H1 (cell line): Measurements from ENCODE around the gene TRNAU1AP. TPM values are rescaled to one million over a fixed set of nuclear protein-coding genes. Genes with fewer than 3 reads are reported as not detected.

Experiments
- CTCF ChIA-PET: fragments of 300-600 bp; sonication (Branson Sonifier 250); formaldehyde crosslinking; loops from one replicate; lab custom pipeline; 2021; ENCODE audit not compliant: partially characterized antibody; lab: Charles Lee
- POLR2A ChIA-PET: fragments of 300-600 bp; sonication (Branson Sonifier 250); formaldehyde crosslinking; loops from one replicate; lab custom pipeline; 2021; ENCODE audit warnings: inconsistent platforms; ENCODE audit not compliant: partially characterized antibody; lab: Charles Lee
- DNase-seq, 2 experiments: peaks; one replicate each; pipeline versions ENCODE4 v3.0.0 to v3.0.0-alpha.2; 2010 to 2022; ENCODE audit warnings: low spot score in 2 of 2, low read depth in 1 of 2, mixed read lengths in 1 of 2
- FAIRE-seq: peaks from 2 replicates; lab custom pipeline; 2011; peaks lifted over from hg19 to GRCh38; lab: Jason Lieb, UNC
- H2AFZ ChIP-seq: 2 replicates; pipeline ENCODE4 v1.8.1; 2012; ENCODE audit warnings: low read length, inconsistent platforms
- H2AK5ac ChIP-seq: 2 replicates; pipeline ENCODE4 v1.6.1; 2013; ENCODE audit warnings: low read depth, low read length
- H2BK120ac ChIP-seq: replicated peaks from 2 replicates; pipeline ENCODE3; 2013; ENCODE audit warnings: low read depth, low read length, inconsistent platforms
- H2BK12ac ChIP-seq: 2 replicates; pipeline ENCODE4 v1.6.1; 2013; ENCODE audit warnings: low read depth, low read length
- H2BK15ac ChIP-seq: 2 replicates; pipeline ENCODE4 v1.6.1; 2013; ENCODE audit warnings: low read length
- H2BK20ac ChIP-seq: 2 replicates; pipeline ENCODE4 v1.6.1; 2013; ENCODE audit warnings: low read length
- H2BK5ac ChIP-seq: 2 replicates; pipeline ENCODE4 v1.6.1; 2013; ENCODE audit warnings: low read depth, low read length
- H3K14ac ChIP-seq: 2 replicates; pipeline ENCODE4 v1.6.1; 2013; ENCODE audit warnings: inconsistent platforms; ENCODE audit not compliant: insufficient read length
- H3K18ac ChIP-seq: 2 replicates; pipeline ENCODE4 v1.6.1; 2013; ENCODE audit warnings: low read length; ENCODE audit errors: extremely low read depth
- H3K23ac ChIP-seq: 2 replicates; pipeline ENCODE4 v1.6.1; 2013; ENCODE audit warnings: inconsistent platforms; ENCODE audit not compliant: insufficient read length
- H3K23me2 ChIP-seq: 2 replicates; pipeline ENCODE4 v1.6.1; 2013; ENCODE audit warnings: low read depth, low read length
- H3K27ac ChIP-seq: 2 replicates; pipeline ENCODE4 v1.6.1; 2011; ENCODE audit warnings: low read depth, low read length, inconsistent platforms
- H3K27me3 ChIP-seq, 4 experiments: replicated peaks in 1 of 4; 1 replicate in 1 of 4; 2 replicates in 3 of 4; pipeline versions ENCODE4 v1.6.1 to v1.8.1; 2011 to 2013; ENCODE audit warnings: low read length in 3 of 4, mild to moderate bottlenecking in 3 of 4, inconsistent platforms in 2 of 4, mixed read lengths in 2 of 4, moderate library complexity in 1 of 4; ENCODE audit not compliant: control insufficient read depth in 3 of 4, insufficient read depth in 3 of 4; ENCODE audit errors: extremely low read depth in 1 of 4
- H3K36me3 ChIP-seq, 4 experiments: 2 replicates each; pipeline versions ENCODE4 v1.6.1 to v1.8.1; 2011 to 2013; ENCODE audit warnings: mild to moderate bottlenecking in 4 of 4, low read length in 3 of 4, moderate library complexity in 2 of 4, control low read depth in 1 of 4, inconsistent platforms in 1 of 4; ENCODE audit not compliant: insufficient read depth in 4 of 4, control insufficient read depth in 2 of 4
- H3K4ac ChIP-seq: replicated peaks from 2 replicates; pipeline ENCODE3; 2013; ENCODE audit warnings: low read length, low read depth, mixed read lengths, inconsistent platforms; ENCODE audit not compliant: insufficient read length
- H3K4me1 ChIP-seq, 4 experiments: replicated peaks in 1 of 4; 1 replicate in 1 of 4; 2 replicates in 3 of 4; pipeline versions ENCODE4 v1.6.1 to v1.8.1; 2011 to 2013; ENCODE audit warnings: low read length in 3 of 4, inconsistent platforms in 2 of 4, mixed read lengths in 1 of 4; ENCODE audit not compliant: insufficient read depth in 4 of 4, control insufficient read depth in 3 of 4
- H3K4me2 ChIP-seq, 2 experiments: 2 replicates each; pipeline versions ENCODE4 v1.6.1 to v1.8.1; 2011 to 2013; ENCODE audit warnings: low read depth in 2 of 2, low read length in 2 of 2, control low read depth in 1 of 2, inconsistent platforms in 1 of 2, mild to moderate bottlenecking in 1 of 2; ENCODE audit not compliant: insufficient read depth in 1 of 2
- H3K4me3 ChIP-seq, 4 experiments: fragments of 200-600, 300-600 bp in 1 of 4; sonication (generic), shearing (Covaris generic), sonication (Bioruptor Twin) in 1 of 4; 2 replicates each; pipeline versions ENCODE4 v1.5.1 to v1.8.1; 2011 to 2016; ENCODE audit warnings: low read length in 4 of 4, low read depth in 3 of 4, control low read depth in 2 of 4, inconsistent platforms in 2 of 4, mild to moderate bottlenecking in 2 of 4, mixed read lengths in 1 of 4, moderate library complexity in 1 of 4; ENCODE audit not compliant: insufficient read depth in 2 of 4; ENCODE audit errors: extremely low read depth in 1 of 4
- H3K56ac ChIP-seq: replicated peaks from 2 replicates; pipeline ENCODE3; 2013; ENCODE audit warnings: low read depth, mild to moderate bottlenecking, mixed read lengths, low read length, inconsistent platforms; ENCODE audit not compliant: insufficient read length
- H3K79me1 ChIP-seq: 2 replicates; pipeline ENCODE4 v1.6.1; 2013; ENCODE audit warnings: low read depth, low read length, control low read depth
- H3K79me2 ChIP-seq, 2 experiments: 2 replicates each; pipeline versions ENCODE4 v1.6.1 to v1.8.1; 2012 to 2013; ENCODE audit warnings: low read length in 2 of 2, mild to moderate bottlenecking in 2 of 2, inconsistent platforms in 1 of 2; ENCODE audit not compliant: insufficient read depth in 2 of 2, control insufficient read depth in 1 of 2
- H3K9ac ChIP-seq, 4 experiments: replicated peaks in 1 of 4; 1 replicate in 1 of 4; 2 replicates in 3 of 4; pipeline versions ENCODE4 v1.6.1 to v1.8.1; 2011 to 2013; ENCODE audit warnings: low read depth in 3 of 4, low read length in 3 of 4, control low read depth in 2 of 4, mild to moderate bottlenecking in 2 of 4, moderate library complexity in 2 of 4, inconsistent platforms in 1 of 4; ENCODE audit errors: extremely low read depth in 1 of 4
- H3K9me3 ChIP-seq, 2 experiments: 2 replicates each; pipeline versions ENCODE4 v1.6.1 to v1.8.1; 2012 to 2013; ENCODE audit warnings: mild to moderate bottlenecking in 2 of 2, moderate library complexity in 2 of 2, control low read depth in 1 of 2, inconsistent platforms in 1 of 2, low read depth in 1 of 2, low read length in 1 of 2, mixed read lengths in 1 of 2; ENCODE audit not compliant: insufficient read depth in 2 of 2
- H4K20me1 ChIP-seq, 2 experiments: replicated peaks in 1 of 2; 2 replicates each; pipeline versions ENCODE3 to v1.8.1; 2011 to 2013; ENCODE audit warnings: inconsistent platforms in 2 of 2, low read length in 2 of 2, mild to moderate bottlenecking in 1 of 2; ENCODE audit not compliant: insufficient read depth in 2 of 2, control insufficient read depth in 1 of 2
- H4K5ac ChIP-seq: 2 replicates; pipeline ENCODE4 v1.6.1; 2013; ENCODE audit warnings: low read length, low read depth, mixed read lengths, inconsistent platforms; ENCODE audit not compliant: insufficient read length
- H4K8ac ChIP-seq: 2 replicates; pipeline ENCODE4 v1.8.0; 2013; ENCODE audit warnings: mild to moderate bottlenecking, moderate library complexity, low read length, inconsistent platforms; ENCODE audit not compliant: insufficient read depth; ENCODE audit errors: extremely low read depth
- H4K91ac ChIP-seq: replicated peaks from 2 replicates; pipeline ENCODE3; 2013; ENCODE audit warnings: low read length, mixed read lengths, inconsistent platforms; ENCODE audit not compliant: insufficient read length
- ASH2L ChIP-seq: fragments of 200-600, 300-600 bp; sonication (generic); IDR thresholded peaks from one replicate; pipeline ENCODE4 v1.7.1; 2017; ENCODE audit warnings: low read length
- SIRT6 ChIP-seq: IDR thresholded peaks from one replicate; pipeline ENCODE4 v1.7.1; 2012; ENCODE audit warnings: low read length, inconsistent platforms
- SIX5 ChIP-seq: IDR thresholded peaks from 2 replicates; pipeline ENCODE4 v1.6.1; 2011; ENCODE audit warnings: mild to moderate bottlenecking, low read depth, low read length
- SP4 ChIP-seq: IDR thresholded peaks from 2 replicates; pipeline ENCODE4 v1.6.1; 2012; ENCODE audit warnings: low read length, inconsistent platforms
- WGBS, 2 experiments: shearing (Covaris generic) in 1 of 2; methylation state at CpG; one replicate each; pipeline versions ENCODE4 v1.1.6 to v1.1.7; 2013 to 2015; ENCODE audit warnings: low lambda C conversion rate in 2 of 2, mixed read lengths in 2 of 2, inconsistent platforms in 1 of 2, low coverage in 1 of 2, missing lambda C conversion rate in 1 of 2; ENCODE audit not compliant: insufficient replicate concordance in 2 of 2, insufficient coverage in 1 of 2, insufficient read length in 1 of 2; ENCODE audit errors: extremely low coverage in 1 of 2, missing lambda C conversion rate in 1 of 2; 5-methylcytosine and 5-hydroxymethylcytosine counted together
- long read RNA-seq, 2 experiments: library from RNA in 1 of 2; library from capped mRNA in 1 of 2; stranded (forward); transcript quantifications; one replicate each; pipeline ENCODE4 v2.0.0, GENCODE V29; 2021; ENCODE audit warnings: inconsistent platforms in 1 of 2
- polyA minus RNA-seq, 3 experiments: library from RNA; depleted of rRNA, polyadenylated mRNA; stranded (reverse); fragments of >200 nt; gene quantifications; 1 replicate in 2 of 3; 2 replicates in 1 of 3; pipeline ENCODE4 v1.2.3, GENCODE V29; 2011
- polyA plus RNA-seq, 7 experiments: library from polyadenylated mRNA; depleted of rRNA in 3 of 7; stranded (reverse) in 5 of 7; unstranded in 2 of 7; fragments of >200 nt in 5 of 7; fragments of 200-250 nt in 2 of 7; gene quantifications; 1 replicate in 5 of 7; 2 replicates in 1 of 7; 4 replicates in 1 of 7; pipeline versions ENCODE4 v1.2.1 to v1.2.3, GENCODE V29; 2011 to 2013; ENCODE audit warnings: missing spikeins in 2 of 7, mixed read lengths in 2 of 7
- total RNA-seq: library from RNA; stranded (reverse); fragmentation: NEBNext Ultra II Directional; extraction: Animal tissue kit (Norgen Biotek cat#: 25700); gene quantifications from 2 replicates; pipeline ENCODE4 v1.2.1, GENCODE V29; 2021

Gene TRNAU1AP
- 30.8 and 35.2 TPM in 2 replicates for total RNA-seq
- 22.9 and 37.1 TPM in 2 replicates for polyA plus RNA-seq (2011; rRNA removed)
- 33.8 TPM for polyA plus RNA-seq (2011; cell fraction: cytosol; rRNA removed)
- 22.6 TPM for polyA plus RNA-seq (2011; cell fraction: nucleus; rRNA removed)
- 30.6 to 53.5 TPM (median 51.6 TPM) in 4 replicates for polyA plus RNA-seq (2012, experiment 1 of 2)
- polyA plus RNA-seq (2012, experiment 2 of 2) = 17.4 TPM
- polyA plus RNA-seq (2013, experiment 1 of 2) = 17.6 TPM
- polyA plus RNA-seq (2013, experiment 2 of 2) = 17.2 TPM
- 20.3 and 23.7 TPM in 2 replicates for polyA minus RNA-seq (2011; rRNA and poly(A)+ RNA removed)
- polyA minus RNA-seq (2011; cell fraction: cytosol; rRNA and poly(A)+ RNA removed) = 18.8 TPM
- 23.0 TPM for polyA minus RNA-seq (2011; cell fraction: nucleus; rRNA and poly(A)+ RNA removed)
- long read RNA-seq, experiment 1, partial matches to known transcripts = 9 of 15 reads
- long read RNA-seq, experiment 1, other reads (novel, unspliced or antisense) = 2 of 15 reads
- long read RNA-seq, experiment 2, transcript TRNAU1AP-201 (9 exons, 1,799 nt) = major isoform, 61 of 73 reads
- long read RNA-seq, experiment 2, partial matches to known transcripts = 4 of 73 reads
- long read RNA-seq, experiment 2, other reads (novel, unspliced or antisense) = 8 of 73 reads

DNA sequence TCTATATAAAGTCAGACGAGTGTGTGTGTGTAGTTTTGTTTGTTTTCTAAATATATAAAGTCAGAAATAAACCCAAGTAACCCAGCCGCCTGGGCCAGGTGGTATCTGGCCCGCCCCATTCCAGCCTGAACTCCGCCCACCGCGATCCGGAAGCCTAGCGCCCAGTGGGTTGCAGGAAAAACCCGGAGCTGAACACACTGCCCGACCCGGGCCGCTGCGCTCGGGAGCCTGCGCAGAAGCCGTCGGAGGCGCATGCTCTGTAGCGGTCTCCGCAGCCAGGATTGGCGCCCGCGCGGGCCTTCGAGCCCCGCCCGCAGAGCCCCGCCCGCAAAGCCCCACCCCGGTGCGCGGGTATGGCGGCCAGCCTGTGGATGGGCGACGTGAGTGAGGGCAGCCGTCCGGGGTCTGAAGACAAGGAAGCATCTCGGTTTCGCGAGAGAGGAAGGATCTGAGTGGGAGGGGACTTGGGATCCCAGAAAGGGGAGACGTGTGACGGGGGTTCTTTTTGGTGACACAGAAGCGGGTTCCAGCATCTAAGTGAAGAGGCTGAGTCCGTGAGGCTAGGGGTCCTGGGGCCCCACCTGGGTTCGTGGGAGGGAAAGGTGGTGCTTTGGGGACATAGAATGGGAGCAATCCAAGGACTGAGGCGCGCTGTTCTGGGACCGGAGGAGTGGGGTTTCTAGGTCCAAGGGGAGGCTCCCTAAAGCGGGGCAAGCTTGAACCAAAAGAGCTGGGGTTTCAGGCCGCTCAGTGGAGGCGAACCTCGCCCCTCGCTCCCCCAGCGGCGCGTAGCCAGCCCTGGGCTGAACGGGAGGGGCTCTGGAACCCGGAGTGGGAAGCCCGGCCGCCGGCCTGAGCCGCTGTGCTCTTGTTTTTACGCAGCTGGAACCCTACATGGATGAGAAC is at the start of gene TRNAU1AP:
TSS of gene TRNAU1AP (plus strand) at position 328 of the 906 bp plus-strand sequence. CDS start at position 354, 26 bp downstream.
- no peaks in the 10 kb centered on the region for H3K9me3 ChIP-seq
- no peaks in the 10 kb centered on the region; a peak in 1 of 4 replicates for H3K79me2 ChIP-seq
- H4K91ac ChIP-seq = no peak within 1 kb of the TSS
- H3K4me2 ChIP-seq = peak within 1 kb of the TSS; percentile 67 to 76
- peak within 1 kb of the TSS; percentile 97 for H4K5ac ChIP-seq
- H3K4me1 ChIP-seq = no peaks in the 10 kb centered on the region
- peak within 1 kb of the TSS; percentile 91 for H3K56ac ChIP-seq
- CTCF ChIA-PET = interaction anchor here (1.1 to 3.6 kb wide), 8 partner anchors 11 to 52 kb away, joined by 3 to 15 read pairs (median 4); no protein-coding TSS in a partner anchor
- no peak within 1 kb of the TSS for H2BK20ac ChIP-seq
- H2BK5ac ChIP-seq = peak within 1 kb of the TSS; percentile 87
- H2AFZ ChIP-seq = peak within 1 kb of the TSS; percentile 80
- FAIRE-seq = no peak
- no peak within 1 kb of the TSS for H3K14ac ChIP-seq
- peaks cover 4% of the 10 kb centered on the region for H3K23me2 ChIP-seq
- H3K27ac ChIP-seq = peak within 1 kb of the TSS; percentile 49
- no peak within 1 kb of the TSS for H3K23ac ChIP-seq
- no peaks in the 10 kb centered on the region for H4K20me1 ChIP-seq
- peak within 1 kb of the TSS in 3 of 4 experiments; percentile 69 to 79 (median 75); a peak in 6 of 7 replicates for H3K9ac ChIP-seq
- POLR2A ChIA-PET = interaction anchor here (0.6 to 29.3 kb wide), 17 partner anchors 9 to 294 kb away, joined by 3 to 552 read pairs (median 4); partner anchors contain the start of genes RCC1 and RNU11
- no peaks in the 10 kb centered on the region for H3K27me3 ChIP-seq
- H2BK12ac ChIP-seq = 0 out of 2 replicates have a peak within 1 kb of the TSS, but pooled peaks have one; percentile 33
- peaks cover 3% of the 10 kb centered on the region; the same call in 1 of the 2 replicates for H3K79me1 ChIP-seq
- peak within 1 kb of the TSS; percentile 88; the same call in 1 of the 2 replicates for H2BK15ac ChIP-seq
- H4K8ac ChIP-seq = peak within 1 kb of the TSS; percentile 94
- peaks cover 3 to 14% (median 3%) of the 10 kb centered on the region in 4 experiments; a peak in 3 of 8 replicates for H3K36me3 ChIP-seq
- H2AK5ac ChIP-seq = no peak within 1 kb of the TSS
- WGBS, 2 experiments = 2% methylated on average over 44 of the region's 63 CpGs; no CpG with 5 or more reads in 1 of the 2 experiments
- H2BK120ac ChIP-seq = no peak within 1 kb of the TSS
- no peak within 1 kb of the TSS for H3K4ac ChIP-seq
- peak within 1 kb of the TSS; percentile 72 to 96 (median 90) for H3K4me3 ChIP-seq
- peak within 1 kb of the TSS; percentile 94 for H3K18ac ChIP-seq
- peak; percentile 82 to 98 for DNase-seq
- TF ChIP-seq ASH2L (peak; percentile 65), SIX5 (no peak), SP4 (peak; percentile 93), SIRT6 (no peak)
